Epidermal melanocyte (primary cell): ENCODE results near the gene NOTUM.
"Not testable (repeated sequence)": the region's sequence is repeated elsewhere in the genome, so short reads cannot be mapped to it uniquely, and the experiment has no call there.

ENCODE experiments used
- DNase-seq: peaks from one replicate; pipeline ENCODE4 v3.0.0; 2011; ENCODE audit warnings: low spot score; ENCODE audit not compliant: insufficient read length

Gene NOTUM

DNA sequence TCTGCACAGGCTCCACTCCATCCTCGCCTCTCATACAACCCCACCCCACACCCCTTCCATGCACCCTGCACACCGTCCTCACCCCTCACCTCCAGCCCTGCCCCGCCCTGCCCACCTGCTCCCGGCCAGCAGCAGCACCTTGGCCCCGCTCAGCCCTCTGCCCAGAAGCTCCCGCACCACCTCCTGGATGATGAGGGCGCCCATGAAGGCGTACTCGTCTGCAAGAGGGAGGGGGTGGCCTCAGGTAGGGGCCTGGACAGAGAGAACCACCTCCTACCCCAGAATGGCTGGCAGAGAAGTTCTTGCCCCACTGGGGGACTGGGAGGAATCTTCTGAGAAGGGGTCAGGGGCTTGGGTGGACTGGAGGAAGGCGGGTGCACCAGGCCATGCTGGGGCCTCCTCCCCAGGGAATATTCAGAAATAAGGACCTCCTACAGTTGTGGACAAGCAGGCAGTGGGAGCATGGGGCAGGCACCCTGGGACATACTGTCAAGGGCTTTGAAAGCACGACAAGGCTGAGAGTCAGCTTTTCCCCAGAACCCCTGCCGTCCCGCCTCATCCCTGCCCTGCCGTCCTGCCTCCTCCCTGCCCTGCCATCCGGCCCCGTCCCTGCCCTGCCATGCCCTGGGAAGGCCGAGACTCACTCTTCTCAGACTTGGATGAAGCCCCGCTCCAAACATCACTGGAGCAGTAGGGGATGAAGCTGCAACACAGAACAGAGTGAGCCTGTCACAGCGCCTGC lies 3.1 kb downstream of the NOTUM start:
- DNase-seq: no peak

DNA sequence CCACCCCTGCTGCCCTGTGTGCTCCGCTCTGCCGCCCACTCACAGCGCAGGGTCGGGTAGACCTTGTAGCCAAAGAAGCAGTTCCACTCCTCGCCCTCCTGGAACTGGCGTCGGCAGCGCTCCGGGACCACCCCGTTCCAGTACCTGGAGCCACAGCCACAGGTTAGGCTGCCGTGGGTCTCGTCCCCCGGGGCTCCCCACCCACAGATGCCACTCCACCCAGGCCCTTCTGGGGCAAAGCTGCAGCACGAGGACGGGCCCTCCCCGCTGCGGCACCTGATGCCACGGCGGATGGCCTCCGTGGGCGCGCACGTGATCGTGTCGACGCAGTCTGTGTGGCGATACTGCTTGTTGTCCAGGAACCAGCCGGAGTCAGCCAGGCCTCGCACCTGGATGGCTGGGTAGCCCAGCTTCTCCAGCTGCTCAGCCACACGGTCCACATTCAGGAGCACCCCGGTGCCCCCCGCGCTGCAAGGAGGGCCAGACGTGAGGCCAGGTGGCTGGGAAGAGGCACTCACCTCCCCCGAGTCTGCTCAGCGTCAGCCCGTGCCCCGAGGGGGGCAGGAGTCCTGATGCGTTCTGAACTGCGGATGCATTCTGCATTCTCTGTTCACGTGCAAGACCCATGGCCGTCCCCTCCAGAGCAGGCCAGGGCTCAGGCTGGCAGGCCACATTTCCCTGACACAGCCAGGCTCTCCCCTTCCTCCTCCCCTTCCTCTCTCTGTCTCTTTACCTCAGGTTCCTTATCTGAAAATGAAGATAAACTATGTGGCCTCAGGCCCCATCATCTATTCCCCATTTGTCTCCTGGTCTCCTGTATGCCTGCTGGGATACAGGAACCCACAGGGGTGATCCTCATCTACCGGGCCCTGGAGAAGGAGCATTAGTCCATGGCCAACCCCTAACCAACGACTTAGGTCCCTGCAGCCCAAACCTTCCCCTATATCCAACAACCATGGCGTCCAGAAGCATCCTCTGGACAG lies 4.1 kb downstream of the NOTUM start:
- DNase-seq: no peak

DNA sequence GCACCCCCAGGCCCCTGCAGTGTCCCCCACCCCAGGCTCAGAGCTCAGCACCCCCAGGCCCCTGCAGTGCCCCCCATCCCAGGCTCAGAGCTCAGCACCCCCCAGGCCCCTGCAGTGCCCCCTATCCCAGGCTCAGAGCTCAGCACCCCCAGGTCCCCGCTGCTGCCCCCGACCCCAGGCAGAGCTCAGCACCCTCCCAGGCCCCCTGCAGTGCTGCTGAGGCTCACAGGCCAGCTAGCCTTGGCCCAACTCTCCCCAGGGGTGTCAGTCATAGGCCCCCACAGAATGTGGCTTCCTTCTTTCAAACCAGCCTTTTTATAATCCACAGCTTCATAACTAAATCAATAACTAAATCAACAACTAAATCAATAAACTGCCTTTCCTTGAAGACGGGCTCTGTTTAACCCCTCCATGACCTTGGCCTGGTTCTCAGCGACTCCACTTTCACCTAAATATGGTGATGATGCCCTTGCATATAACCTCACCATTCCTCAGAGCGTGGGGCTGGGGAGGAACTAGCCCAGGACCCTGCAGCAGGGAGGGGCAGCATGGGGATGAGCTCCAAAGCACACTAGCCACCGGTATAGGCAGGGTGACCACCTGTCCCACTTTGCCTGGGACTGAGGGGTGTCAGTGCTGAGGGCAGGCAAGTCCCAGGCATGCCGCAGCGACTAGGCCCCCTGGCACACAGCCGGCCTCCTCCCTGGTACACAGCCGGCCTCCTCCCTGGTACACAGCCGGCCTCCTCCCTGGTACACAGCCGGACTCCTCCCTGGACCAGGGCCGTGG lies 5.0 kb downstream of the NOTUM start:
- no peak for DNase-seq

DNA sequence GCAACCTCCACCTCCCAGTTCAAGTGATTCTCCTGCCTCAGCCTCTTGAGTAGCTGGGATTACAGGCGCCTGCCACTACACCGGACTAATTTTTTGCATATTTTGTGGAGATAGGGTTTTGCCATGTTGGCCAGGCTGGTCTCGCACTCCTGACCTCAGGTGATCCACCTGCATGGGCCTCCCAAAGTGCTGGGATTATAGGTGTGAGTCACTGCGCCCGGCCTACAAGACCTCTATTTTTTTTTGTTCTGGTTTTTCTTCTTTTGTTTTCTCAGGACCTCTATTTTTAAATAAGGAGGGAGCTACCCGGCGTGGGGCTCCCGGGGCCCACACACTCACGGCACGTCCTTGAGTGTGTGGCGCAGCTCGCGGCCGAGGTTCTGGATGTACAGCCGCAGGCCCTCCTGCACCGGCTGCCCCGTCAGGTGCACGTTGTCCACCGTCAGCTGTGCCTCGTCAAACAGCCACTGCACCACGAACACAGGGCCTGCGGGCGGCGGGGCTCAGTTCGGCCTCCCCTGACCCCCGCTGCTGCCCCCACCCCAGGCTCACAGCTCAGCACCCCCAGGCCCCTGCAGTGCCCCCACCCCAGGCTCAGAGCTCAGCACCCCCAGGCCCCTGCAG lies 5.8 kb downstream of the NOTUM start:
- no peak for DNase-seq

DNA sequence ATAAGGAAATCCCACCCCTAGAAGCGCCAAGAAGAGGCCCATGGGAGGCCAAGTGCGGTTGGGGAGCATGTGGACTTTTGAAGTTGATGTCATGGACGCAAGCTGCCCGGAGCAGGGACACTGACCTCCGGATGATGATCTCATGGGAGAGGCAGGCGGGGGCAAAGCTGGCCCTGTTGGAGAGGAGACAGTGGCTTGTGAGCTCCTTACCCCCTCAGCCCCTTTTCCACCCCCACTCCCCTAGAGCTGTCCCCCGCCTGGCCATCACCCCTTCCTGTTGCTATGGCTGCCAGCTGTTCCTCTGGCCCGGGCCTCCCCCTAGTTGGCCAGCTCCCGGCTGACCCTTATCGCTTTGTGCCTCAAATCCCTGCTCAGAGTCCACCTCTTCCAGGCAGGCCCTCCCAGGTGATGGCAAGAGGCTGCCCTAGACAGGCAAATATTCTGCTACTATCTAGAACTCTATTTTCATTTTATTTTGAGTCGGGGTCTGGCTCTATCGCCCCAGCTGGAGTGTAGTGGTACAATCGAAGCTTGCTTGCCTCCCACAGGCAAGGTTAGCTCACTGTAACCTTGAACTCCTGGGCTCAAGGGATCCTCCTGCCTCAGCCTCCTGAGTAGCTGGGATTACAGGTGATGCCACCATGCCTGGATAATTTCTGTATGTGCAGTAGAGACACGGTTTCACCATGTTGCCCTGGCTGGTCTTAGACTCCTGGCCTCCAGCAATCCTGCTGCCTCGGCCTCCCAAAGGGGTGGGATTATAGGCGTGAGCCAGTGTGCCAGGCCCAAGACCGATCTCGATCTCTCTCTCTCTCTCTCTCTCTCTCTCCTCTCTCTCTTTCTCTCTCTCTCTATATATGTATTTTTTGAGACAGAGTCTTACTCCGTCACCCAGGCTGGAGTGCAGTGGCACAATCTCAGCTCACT lies 6.6 kb downstream of the NOTUM start:
- DNase-seq: no peak

DNA sequence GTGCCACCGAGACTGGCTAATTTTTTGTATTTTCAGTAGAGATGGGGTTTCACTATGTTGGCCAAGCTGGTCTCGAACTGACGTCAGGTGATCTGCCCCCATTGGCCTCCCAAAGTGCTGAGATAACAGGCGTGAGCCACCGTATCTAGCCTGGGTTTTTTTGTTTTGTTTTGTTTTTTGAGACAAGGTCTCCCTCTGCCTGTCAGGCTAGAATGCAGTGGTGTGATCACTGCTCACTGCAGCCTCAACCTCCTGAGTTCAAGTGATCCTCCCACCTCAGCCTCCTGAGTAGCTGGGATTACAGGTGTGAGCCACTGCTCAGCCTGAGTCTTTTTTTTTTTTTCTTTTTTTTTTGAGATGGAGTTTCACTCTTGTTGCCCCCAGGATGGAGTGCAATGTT lies 7.5 kb downstream of the NOTUM start:
- not testable (repeated sequence) for DNase-seq

DNA sequence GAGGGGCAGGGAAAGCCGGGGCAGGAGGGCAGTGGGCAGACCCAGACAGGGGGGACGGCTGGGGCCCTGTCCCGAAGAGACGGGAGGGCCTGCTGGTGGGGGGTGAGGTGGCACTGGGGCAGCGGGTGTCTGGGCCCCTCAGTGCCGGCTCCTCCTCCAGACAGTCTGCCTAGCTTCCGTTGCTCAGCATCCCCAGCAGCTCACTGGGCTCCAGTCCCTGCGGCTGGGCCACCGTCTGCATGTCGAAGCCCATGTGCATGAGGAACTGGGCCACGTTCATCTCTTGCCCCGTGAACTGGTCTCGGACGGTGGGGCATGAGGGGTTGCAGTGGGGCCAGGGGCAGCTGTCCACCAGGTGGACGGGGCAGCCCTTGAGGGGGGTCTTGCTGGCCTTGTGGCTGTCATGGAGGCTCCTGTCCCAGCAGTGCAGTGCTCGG lies 8.2 kb downstream of the NOTUM start:
- no peak for DNase-seq

DNA sequence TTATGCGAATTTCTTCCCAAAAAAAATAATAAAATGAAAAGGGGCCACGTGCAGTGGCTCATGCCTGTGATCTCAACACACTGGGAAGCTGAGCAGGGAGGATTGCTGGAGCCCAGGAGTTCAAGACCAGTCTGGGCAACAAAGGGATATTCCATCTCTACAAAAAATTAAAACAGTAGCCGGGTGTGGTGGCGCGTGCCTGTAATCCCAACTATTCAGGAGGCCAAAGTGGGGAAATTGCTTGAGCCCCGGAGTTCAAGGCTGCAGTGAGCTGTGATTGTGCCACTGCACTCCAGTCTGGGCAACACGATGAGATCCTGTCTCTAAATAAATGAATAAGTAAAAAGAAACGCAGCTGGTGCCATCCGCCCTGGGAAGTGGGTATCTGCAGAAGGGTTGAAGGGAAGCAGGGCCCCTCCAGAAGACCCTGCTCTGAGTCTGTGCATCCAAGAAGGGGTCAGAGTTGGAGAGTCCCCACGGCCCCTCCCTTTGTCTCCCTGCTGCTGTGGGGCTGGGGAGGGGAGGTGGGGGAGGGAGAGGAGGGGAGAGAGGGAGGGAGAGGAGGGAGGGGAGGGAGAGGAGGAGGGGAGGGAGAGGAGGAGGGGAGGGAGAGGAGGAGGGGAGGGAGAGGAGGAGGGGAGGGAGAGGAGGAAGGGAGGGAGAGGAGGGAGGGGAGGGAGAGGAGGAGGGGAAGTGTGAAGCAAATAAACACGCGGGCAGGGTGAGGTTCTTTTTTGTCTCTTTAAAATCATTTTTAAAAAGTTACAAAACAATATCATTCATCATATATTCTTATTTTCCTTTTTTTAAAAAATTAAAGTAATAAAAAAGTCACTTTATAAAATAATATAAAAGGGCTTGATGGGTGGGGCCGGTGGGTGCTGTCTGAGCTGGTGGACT lies 9.0 kb downstream of the NOTUM start:
- DNase-seq: no peak

DNA sequence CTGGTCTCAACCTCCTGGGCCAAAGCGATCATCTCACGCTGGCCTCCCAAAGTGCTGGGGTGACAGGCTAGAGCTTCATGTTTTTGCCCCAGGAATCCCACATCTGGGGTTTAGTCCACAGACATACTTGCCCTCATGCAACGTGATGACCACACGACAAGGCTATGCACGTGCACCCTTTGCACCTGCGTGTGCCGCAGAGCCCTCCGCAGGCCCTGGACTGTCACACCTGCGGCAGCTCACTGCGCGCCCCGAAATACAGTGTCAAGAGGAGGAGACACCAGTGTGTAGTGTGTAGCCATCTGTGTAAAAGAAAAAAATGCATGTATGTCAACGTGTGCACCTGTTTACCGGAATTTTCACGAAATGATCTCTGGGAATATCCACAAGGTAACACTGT lies 10.5 kb downstream of the NOTUM start:
- DNase-seq: no peak

DNA sequence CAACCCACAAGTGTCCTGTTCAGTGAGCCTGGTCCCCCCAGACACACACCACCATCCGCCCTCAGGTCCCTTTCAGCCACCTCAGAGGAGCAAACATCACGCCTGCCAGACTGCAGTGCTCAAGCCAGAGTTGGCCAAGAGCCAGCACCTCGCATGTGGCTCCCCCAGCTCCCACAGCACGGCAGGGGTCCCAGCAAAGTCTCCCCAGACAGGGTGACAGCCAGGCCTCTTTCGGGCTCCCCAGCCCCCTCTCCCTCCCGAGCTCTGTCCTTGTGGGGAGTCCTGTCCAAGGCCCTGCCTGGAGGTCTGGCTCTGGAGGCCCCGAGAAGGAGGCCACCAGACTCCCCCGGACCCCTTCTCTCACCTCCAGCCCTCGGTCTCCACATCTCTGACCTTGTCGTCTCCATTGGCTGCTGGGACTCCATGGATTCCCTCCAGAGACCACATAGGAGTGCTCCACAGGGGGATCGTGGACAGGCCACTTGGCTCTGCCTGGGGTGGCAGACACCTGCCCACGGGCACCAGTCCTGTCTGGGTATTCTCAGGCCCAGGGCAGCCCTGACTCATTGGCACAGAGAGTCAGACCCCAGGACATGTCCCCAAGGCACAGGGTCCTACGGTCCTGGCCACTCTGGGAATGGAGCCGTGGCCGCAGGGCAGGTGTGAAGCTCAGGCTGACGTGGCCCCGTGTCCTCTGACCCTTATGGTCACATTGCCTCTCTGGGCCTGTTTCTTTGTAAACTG lies 12.2 kb downstream of the NOTUM start:
- no peak for DNase-seq

DNA sequence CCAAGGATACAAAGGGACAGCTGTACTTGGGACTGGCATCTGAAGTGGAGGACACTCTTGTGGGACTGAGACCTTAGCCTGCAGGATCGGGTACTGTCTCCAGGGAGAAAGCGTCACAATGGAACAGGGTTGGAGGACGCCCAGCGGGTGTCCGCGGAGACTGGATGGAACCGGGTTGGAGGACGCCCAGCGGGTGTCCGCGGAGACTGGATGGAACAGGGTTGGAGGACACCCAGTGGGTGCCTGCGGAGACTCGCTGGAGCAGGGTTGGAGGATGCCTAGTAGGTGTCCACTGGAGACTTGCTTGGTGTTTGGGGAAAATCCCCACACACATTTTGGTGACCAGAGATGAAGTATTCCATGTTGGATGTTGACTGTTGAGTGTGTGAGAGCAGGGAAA lies 13.8 kb downstream of the NOTUM start, which contains the start of gene MYADML2:
MYADML2 (minus strand) TSS at position 45 of the 400 bp plus-strand sequence. CDS start 5,492 bp downstream, outside the sequence.
- DNase-seq: no peak

DNA sequence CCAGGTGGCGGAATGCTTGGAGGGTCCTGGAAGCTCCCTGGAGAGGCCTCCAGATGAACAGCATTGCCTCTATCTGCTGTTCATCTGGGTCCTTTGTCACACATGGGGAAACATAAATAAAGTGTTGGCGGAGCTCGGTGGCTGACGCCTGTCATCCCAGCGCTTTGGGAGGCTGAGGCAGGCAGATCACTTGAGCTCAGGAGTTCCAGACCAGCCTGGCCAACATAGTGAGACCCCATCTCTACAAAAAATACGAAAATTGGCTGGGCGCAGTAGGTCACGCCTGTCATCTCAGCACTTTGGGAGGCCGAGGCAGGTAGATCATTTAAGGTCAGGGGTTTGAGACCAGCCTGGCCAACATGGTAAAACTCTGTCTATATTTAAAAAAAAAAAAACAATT lies 16.1 kb downstream of the NOTUM start:
- no peak for DNase-seq

DNA sequence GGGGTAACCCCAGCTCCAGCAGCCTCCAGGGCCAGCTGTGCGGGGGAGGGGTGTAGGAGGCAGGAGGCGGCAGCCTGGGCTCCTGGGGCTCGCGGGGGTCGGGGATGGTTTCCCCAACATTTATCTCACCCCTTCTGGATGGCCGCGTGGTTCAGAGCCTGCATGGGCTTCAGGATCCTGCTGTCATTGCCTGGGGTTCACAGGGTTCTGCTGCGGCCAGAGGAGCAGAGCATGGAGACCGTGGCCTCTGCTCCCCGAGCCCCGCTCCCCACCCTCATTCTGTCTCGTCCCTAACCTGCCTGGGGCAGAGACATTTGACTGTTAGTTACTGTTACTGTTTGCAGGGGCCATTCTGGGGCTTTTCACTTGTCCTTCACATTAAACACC lies 18.8 kb downstream of the NOTUM start:
- no peak for DNase-seq

DNA sequence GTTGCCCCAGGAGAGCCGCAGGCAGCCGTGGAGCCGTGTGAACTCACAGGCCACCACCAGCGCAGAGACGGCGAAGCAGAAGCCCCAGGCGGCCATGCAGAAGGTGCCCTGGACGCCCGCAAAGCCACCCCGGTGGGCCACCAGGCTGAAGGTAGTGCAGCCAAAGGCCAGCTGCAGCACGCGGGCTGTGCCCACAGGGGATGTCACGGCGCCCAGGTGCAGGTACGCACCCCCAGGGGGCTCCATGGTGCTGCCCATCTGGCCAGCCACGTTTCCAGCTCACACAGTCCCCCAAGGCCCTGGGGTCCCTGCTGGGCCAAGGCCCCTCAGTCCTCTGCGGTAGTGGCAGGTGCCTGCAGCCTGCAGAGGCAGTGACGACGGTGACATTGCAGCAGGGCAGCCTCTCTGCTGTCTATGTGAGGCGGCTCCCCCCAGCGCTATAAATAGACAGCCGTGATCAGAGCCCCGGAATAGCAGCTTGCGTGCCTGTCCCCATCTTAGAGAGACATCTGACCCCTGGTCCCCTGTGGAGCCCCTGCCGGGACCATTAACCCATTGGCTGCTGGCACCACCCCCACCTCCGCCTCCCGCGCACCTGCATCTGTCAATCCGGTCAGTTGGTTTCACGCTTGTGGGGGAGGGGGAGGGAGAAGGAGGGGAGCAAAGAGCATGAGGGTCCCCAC lies 19.4 kb downstream of the NOTUM start:
- DNase-seq: no peak

DNA sequence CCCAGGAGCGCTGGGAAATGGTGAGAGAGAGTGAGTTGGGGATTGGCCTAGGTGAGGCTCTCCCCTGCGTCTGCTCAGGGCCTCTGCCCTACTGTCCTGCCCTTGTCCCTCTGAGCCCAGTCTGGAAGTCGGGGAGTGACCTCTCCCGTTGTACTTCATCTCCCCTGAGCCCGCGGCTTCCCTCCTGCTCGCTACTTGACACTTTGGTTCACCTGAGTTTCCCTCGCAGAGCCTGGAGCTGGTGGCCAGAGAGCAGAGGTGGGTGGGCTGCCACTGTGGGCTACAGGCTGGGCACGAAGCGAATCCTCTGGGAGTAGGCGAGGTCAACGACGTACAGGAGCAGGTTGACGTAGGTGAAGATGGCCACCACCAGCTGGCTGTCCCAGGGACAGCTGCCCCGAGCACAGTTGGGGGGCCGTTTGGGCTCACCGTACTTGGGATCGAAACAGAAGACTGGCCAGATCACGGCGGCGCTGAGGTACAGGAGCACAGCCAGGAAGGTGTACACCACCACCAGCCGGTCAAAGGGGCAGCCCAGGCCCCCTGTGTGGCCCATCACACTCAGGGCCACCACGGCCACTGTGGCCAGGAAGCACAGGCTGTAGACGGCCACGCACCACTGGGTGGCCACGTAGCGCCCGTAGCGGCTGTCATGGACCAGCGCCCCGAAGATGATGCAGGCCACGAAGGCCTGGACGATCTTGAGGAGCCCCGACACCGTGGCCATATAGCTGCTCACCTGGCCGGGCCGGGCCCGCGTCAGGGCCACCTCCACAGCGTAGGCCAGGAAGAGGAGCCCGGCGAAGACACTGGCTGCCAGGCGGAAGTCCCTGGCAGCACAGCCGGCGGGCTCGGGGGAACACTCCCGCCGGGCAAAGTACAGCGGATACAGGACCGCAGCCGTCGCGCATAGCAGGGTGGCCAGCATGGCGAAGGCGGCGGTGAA lies 20.2 kb downstream of the NOTUM start:
- no peak for DNase-seq

DNA sequence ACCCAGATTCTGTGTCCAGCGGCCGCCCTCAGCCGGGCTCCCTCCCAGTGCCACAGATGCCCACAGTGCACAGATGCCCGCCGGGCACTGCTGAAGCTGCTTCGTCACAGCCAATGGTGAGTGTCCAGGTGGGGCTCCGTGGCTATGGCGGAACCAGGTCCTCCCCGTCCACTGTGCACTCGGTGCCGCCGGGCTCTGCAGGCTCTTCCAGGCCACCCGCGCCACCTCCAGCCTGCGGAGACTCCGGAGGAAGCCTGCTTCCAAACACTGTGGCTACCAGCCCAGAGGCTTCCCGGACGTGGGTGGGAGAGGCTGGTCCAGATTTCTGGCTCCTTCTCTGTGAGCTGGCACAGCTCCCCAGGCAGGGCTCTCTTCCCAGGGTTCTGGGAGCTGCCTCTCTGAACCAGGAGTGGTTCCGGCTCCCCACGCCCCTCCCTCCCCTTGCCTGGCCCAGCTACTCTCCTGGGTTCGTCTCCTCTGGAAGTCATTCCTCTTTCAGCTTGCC lies 21.1 kb downstream of the NOTUM start:
- no peak for DNase-seq
